ENCODE data around the gene ANKFN1. TPM values are rescaled to one million over a fixed set of nuclear protein-coding genes. Genes with fewer than 3 reads are reported as not detected.

The ANKFN1 gene
- total RNA-seq, 1 experiment from 2014 or later = not detected

- no peak for TF ChIP-seq CTCF (IDR thresholded peaks at IDR 0.05; ENCODE audit: unreplicated experiment)
- no TSS peak for BruUV-seq (replicated peaks)
- CTCF ChIA-PET = no interaction called here
These were observed 327.2 kb downstream of the ANKFN1 start for GRCh38 chr17:56480501-56480900.

GRCh38 chr17:56481659-56482058, 328.4 kb downstream of the ANKFN1 start:
- intact Hi-C loops (cut with micrococcal nuclease; ENCODE audit: unreplicated experiment) = no loop called here
- BruUV-seq (replicated peaks) = no TSS peak
- no peak for TF ChIP-seq CTCF (IDR thresholded peaks at IDR 0.05; ENCODE audit: unreplicated experiment)
- H3K27me3 Mint-ChIP-seq (ENCODE audit: unreplicated experiment) = peaks cover 33% of the 10 kb centered on the region
- no peak overlapping the region for H3K27ac Mint-ChIP-seq (ENCODE audit: unreplicated experiment)
- no peaks in the 10 kb centered on the region for H3K9me3 Mint-ChIP-seq (ENCODE audit: low read depth, unreplicated experiment)
- no peak for DNase-seq
- H3K4me3 Mint-ChIP-seq (ENCODE audit: low read depth, unreplicated experiment) = no peak overlapping the region
- H3K36me3 Mint-ChIP-seq (ENCODE audit: insufficient read depth, unreplicated experiment) = no peaks in the 10 kb centered on the region
- H3K4me1 Mint-ChIP-seq (ENCODE audit: low read depth, unreplicated experiment) = no peaks in the 10 kb centered on the region
- CTCF ChIA-PET = interaction anchor here (0.7 kb wide), 1 partner anchor 284 kb away, joined by 3 read pairs; no protein-coding TSS in a partner anchor

More at GRCh38 chr17:56480501-56480900, 327.2 kb downstream of the ANKFN1 start:
- Mint-ChIP-seq H3K27ac (ENCODE audit: unreplicated experiment) (no peak overlapping the region), H3K4me1 (ENCODE audit: low read depth, unreplicated experiment) (no peaks in the 10 kb centered on the region), H3K27me3 (ENCODE audit: unreplicated experiment) (peaks cover 33% of the 10 kb centered on the region), H3K36me3 (ENCODE audit: insufficient read depth, unreplicated experiment) (no peaks in the 10 kb centered on the region), H3K4me3 (ENCODE audit: low read depth, unreplicated experiment) (no peak overlapping the region), H3K9me3 (ENCODE audit: low read depth, unreplicated experiment) (no peaks in the 10 kb centered on the region)
- intact Hi-C loops (cut with micrococcal nuclease; ENCODE audit: unreplicated experiment) = no loop called here
- DNase-seq = no peak

GRCh38 chr17:56482229-56482628, 329.0 kb downstream of the ANKFN1 start:
- no peak overlapping the region for H3K27ac Mint-ChIP-seq (ENCODE audit: unreplicated experiment)
- H3K4me3 Mint-ChIP-seq (ENCODE audit: low read depth, unreplicated experiment) = no peak overlapping the region
- CTCF ChIA-PET = no interaction called here
- no peaks in the 10 kb centered on the region for H3K9me3 Mint-ChIP-seq (ENCODE audit: low read depth, unreplicated experiment)
- no peak for TF ChIP-seq CTCF (IDR thresholded peaks at IDR 0.05; ENCODE audit: unreplicated experiment)
- no TSS peak for BruUV-seq (replicated peaks)
- peaks cover 33% of the 10 kb centered on the region for H3K27me3 Mint-ChIP-seq (ENCODE audit: unreplicated experiment)
- no peaks in the 10 kb centered on the region for H3K4me1 Mint-ChIP-seq (ENCODE audit: low read depth, unreplicated experiment)
- no peaks in the 10 kb centered on the region for H3K36me3 Mint-ChIP-seq (ENCODE audit: insufficient read depth, unreplicated experiment)
- DNase-seq = no peak
- intact Hi-C loops (cut with micrococcal nuclease; ENCODE audit: unreplicated experiment) = no loop called here

- Mint-ChIP-seq H3K27me3 (ENCODE audit: unreplicated experiment) (peaks cover 47% of the 10 kb centered on the region), H3K4me3 (ENCODE audit: low read depth, unreplicated experiment) (no peak overlapping the region), H3K27ac (ENCODE audit: unreplicated experiment) (no peak overlapping the region), H3K9me3 (ENCODE audit: low read depth, unreplicated experiment) (no peaks in the 10 kb centered on the region), H3K4me1 (ENCODE audit: low read depth, unreplicated experiment) (no peaks in the 10 kb centered on the region), H3K36me3 (ENCODE audit: insufficient read depth, unreplicated experiment) (no peaks in the 10 kb centered on the region)
- CTCF ChIA-PET = interaction anchor here (0.6 kb wide), 1 partner anchor 9 kb away, joined by 3 read pairs; no protein-coding TSS in a partner anchor
- no peak for DNase-seq
- no TSS peak for BruUV-seq (replicated peaks)
- intact Hi-C loops (cut with micrococcal nuclease; ENCODE audit: unreplicated experiment) = no loop called here
- no peak for TF ChIP-seq CTCF (IDR thresholded peaks at IDR 0.05; ENCODE audit: unreplicated experiment)
These were observed 333.5 kb downstream of the ANKFN1 start for GRCh38 chr17:56486732-56487131.

Data from Calu3 (cell line).